Aorta (tissue), 5 donors: ENCODE results near the gene LTBP2. TPM values are rescaled to one million over a fixed set of nuclear protein-coding genes. Genes with fewer than 3 reads are reported as not detected.

Experiments
- ATAC-seq: fragments of 200-7000 bp; cut with Tn5 transposase; one replicate; pipeline ENCODE4 v1.9.1; 2022; ENCODE audit warnings: moderate library complexity; ENCODE audit not compliant: low FRiP score
- DNase-seq, 2 donors: peaks; one replicate each; pipeline ENCODE4 v3.0.0-alpha.2; 2020
- H3K27ac ChIP-seq, 2 donors: one replicate each; pipeline ENCODE4 v1.5.1; 2013; ENCODE audit warnings: low read length in 2 of 2, mild to moderate bottlenecking in 2 of 2, moderate library complexity in 2 of 2, control low read depth in 1 of 2, inconsistent platforms in 1 of 2, low read depth in 1 of 2
- H3K27me3 ChIP-seq, 2 donors: one replicate each; pipeline ENCODE4 v1.6.1; 2013; ENCODE audit warnings: control low read depth in 1 of 2, low read length in 1 of 2, mild to moderate bottlenecking in 1 of 2, moderate library complexity in 1 of 2; ENCODE audit not compliant: insufficient read depth in 2 of 2, control insufficient read depth in 1 of 2
- H3K36me3 ChIP-seq, 2 donors: one replicate each; pipeline ENCODE4 v1.6.1; 2013; ENCODE audit warnings: control low read depth in 1 of 2, low read length in 1 of 2, mild to moderate bottlenecking in 1 of 2; ENCODE audit not compliant: insufficient read depth in 2 of 2, control insufficient read depth in 1 of 2
- H3K4me1 ChIP-seq, 2 donors: one replicate each; pipeline ENCODE4 v1.6.1; 2013; ENCODE audit warnings: low read length in 2 of 2, control low read depth in 1 of 2, mild to moderate bottlenecking in 1 of 2, moderate library complexity in 1 of 2; ENCODE audit not compliant: insufficient read depth in 2 of 2, control insufficient read depth in 1 of 2
- H3K4me3 ChIP-seq, 2 donors: one replicate each; pipeline ENCODE4 v1.5.1; 2013; ENCODE audit warnings: low read length in 2 of 2, control low read depth in 1 of 2, mild to moderate bottlenecking in 1 of 2
- H3K9me3 ChIP-seq: one replicate; pipeline ENCODE4 v1.6.1; 2013; ENCODE audit warnings: mild to moderate bottlenecking, low read length; ENCODE audit not compliant: control insufficient read depth
- WGBS, 2 donors: extraction: QIAGEN DNeasy Blood & Tissue Kit; methylation state at CpG; one replicate each; pipeline ENCODE4 v1.1.7; 2013; 5-methylcytosine and 5-hydroxymethylcytosine counted together
- intact Hi-C, 2 donors: fragments of 100-400 bp; cut with DNase I; formaldehyde crosslinking; loops; one replicate each; pipeline versions ENCODE4 v1.14.2 to v1.15.0; 2022
- polyA plus RNA-seq, 2 donors: library from polyadenylated mRNA; stranded (reverse); fragments of 200-250 nt; gene quantifications; one replicate each; pipeline ENCODE4 v1.2.3, GENCODE V29; 2013
- total RNA-seq, 2 donors: library from RNA; stranded (reverse); fragmentation: NEBNext Ultra II Directional; extraction: Animal tissue kit (Norgen Biotek cat#: 25700); gene quantifications; one replicate each; pipeline ENCODE4 v1.2.1, GENCODE V29; 2021
- donor health status: healthy with polysubstance abuse.
- donor health status: Bipolar disorder and iron deficiency.
- donor health status: DM: no; HTN: no; CAD: no.
- donor health status: DM: no; HTN: no; CAD: no.
- donor health status: DM: yes; HTN: yes; CAD: no.

LTBP2 gene
- total and polyA plus RNA-seq, 4 donors = 40.4 to 363 (median 228) TPM

DNA sequence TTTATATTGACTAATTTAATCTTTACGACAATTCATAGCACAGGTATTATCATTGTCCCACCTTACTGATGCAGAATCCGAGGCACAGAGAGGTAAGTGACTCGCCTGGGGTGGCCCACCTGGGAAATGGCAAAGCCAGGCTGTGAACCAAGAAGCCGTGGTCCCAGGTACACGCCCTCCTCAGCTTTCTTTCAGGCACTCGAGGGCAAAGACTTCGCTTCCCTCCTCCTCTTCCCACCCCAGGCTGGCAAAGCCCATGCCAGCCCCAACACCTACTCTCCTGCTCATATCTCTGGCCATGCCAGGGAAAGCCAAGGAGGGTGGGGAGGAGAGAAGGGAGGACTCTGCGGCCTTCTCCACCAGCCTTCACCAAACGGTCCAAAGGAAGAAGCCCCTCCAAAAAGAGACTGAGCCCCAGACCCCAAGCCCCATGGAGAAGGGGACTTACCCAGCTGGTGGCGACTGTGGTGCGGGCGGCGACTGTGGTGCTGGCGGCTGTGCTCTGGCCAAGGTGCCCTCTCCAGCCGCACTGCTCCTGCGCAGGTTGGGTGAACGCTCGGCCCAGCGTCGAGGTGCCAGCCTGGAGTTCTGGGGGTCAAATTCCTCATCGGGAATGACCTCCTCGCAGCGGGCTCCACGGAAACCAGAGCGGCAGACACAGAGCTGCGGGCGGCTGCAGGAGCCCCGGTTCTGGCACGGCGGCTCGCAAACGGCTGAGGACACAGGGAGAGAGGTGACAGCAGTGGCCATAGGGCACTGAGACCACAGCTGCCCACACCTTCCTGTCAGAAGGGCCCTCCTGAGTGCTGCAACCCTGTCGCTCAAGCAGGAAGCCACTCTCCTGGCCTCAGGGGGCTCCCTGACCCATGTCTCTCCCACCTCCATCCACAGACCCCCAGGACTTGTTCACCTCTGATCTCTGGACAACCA lies 26.4 kb downstream of the LTBP2 start:
- H3K4me3 ChIP-seq = no peak overlapping the region
- intact Hi-C loops = no loop called here
- H3K4me1 ChIP-seq = peaks cover 0 to 4% of the 10 kb centered on the region in 2 donors
- no peaks in the 10 kb centered on the region for H3K9me3 ChIP-seq
- no peaks in the 10 kb centered on the region for H3K36me3 ChIP-seq
- DNase-seq (peak; percentile 49 to 69), ATAC-seq (no peak)
- no peaks in the 10 kb centered on the region for H3K27me3 ChIP-seq
- WGBS, 2 donors = 73 to 75% methylated on average over 29 to 33 of the region's 33 CpGs
- H3K27ac ChIP-seq = peak overlapping the region; percentile 4 to 23

DNA sequence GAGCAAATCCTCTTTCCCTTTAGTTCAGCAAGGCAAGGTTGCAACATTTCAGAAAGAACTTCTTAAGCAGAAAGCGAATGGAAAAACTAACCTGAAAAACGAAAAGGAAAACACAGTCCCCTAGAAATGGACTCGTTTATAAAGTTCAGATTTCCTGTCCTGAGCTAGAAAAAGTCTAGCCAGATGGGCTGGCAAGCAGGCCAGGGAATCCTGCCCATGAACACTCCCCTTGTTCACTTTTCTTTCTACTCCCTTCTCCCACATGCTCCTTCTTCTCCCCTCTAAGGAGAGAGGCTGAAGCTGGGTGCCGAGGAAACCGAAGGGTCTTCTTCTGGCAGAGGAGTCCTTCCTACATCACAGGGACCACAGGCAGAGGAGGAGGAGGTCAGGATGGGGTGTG lies 27.1 kb downstream of the LTBP2 start:
- no peaks in the 10 kb centered on the region for H3K36me3 ChIP-seq
- H3K4me3 ChIP-seq = no peak overlapping the region
- intact Hi-C loops = no loop called here
- no peaks in the 10 kb centered on the region for H3K27me3 ChIP-seq
- H3K4me1 ChIP-seq = peaks cover 0 to 4% of the 10 kb centered on the region in 2 donors
- H3K9me3 ChIP-seq = no peaks in the 10 kb centered on the region
- WGBS, 2 donors = 9 to 17% methylated on average over 5 of the region's 5 CpGs
- DNase-seq (peak; percentile 35 to 46), ATAC-seq (no peak)
- peak overlapping the region; percentile 23 to 81 for H3K27ac ChIP-seq

DNA sequence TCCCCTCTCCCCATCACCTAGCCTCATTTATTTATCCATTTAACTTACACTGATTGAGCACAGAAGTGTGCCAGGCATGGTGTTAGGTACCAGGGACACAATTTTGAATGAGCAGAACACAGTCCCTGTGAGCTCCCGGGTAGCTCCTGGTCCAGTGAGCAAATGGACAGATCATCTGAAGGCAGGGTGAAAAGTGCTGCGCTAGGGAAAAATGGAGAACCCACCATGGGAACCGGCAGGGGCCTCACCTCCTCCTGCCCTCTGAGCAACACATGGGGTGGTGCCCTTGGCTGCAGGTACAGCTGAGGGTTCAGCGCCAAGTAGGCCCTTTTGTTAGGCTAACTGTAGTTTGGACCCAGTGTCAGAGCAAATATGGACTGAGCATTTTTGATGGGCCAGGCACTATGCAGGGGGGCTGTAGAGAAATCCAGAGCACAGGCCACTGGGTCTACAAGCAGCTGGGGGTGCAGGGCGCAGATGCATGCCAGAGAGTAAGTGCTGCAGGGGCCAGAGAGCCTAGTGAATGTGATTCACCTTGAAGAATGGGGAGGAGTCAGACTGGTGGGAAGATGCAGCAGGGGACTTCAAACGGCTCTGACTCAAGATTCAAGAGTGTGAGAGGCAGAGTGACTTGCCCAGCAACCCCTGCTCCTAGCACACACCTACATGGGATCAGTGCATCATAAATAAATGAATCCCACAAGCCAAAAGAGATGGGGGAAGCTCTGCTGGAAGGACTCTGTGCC lies 28.2 kb downstream of the LTBP2 start:
- 47 to 51% methylated on average over 6 of the region's 6 CpGs for WGBS, 2 donors
- intact Hi-C loops = no loop called here
- peak overlapping the region in 1 of 2 donors; percentile 81 for H3K27ac ChIP-seq
- H3K4me1 ChIP-seq = peaks cover 0 to 4% of the 10 kb centered on the region in 2 donors
- no peaks in the 10 kb centered on the region for H3K9me3 ChIP-seq
- DNase-seq (peak; percentile 41 to 42), ATAC-seq (no peak)
- H3K36me3 ChIP-seq = no peaks in the 10 kb centered on the region
- no peaks in the 10 kb centered on the region for H3K27me3 ChIP-seq
- H3K4me3 ChIP-seq = no peak overlapping the region

DNA sequence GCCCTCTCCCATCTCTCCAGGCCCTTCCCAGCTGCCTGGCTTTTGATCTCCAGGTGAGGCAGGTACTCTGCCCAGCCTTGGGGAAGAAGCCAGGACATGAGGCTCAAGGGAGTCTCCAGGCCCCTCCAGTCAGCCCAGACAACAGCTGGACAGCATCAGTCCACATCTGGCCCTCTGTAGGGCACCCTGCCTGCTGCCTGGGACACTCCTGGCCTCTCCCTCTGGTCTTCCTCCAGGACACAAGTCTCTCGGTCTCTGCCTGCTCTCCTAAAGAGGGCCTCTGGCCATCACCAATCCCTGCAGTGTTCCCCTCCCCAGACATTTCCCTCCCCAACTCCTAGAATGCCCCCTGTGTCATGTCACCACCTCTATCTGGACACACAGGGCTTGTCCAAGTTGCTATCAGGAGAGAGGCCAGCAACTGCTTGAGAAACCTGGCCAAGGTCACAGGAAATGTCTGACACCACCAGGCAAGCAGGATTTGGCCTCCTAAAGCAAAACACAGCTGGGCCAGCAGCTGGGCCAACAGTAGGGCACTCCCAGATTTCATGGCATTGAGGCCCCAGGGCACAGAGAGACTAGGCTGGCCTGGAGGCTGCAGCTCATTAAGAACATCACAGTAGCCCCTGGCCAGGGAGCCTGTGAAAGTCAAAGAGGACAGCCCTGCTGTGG lies 29.0 kb downstream of the LTBP2 start:
- intact Hi-C loops = no loop called here
- peak; percentile 77 to 82 for DNase-seq
- 0 to 8% methylated on average over 1 of the region's 1 CpG for WGBS, 2 donors
- Histone ChIP-seq H3K36me3 (no peaks in the 10 kb centered on the region), H3K27me3 (no peaks in the 10 kb centered on the region), H3K27ac (peak overlapping the region; percentile 28 to 70), H3K4me1 (peaks cover 0 to 4% of the 10 kb centered on the region in 2 donors), H3K4me3 (no peak overlapping the region), H3K9me3 (no peaks in the 10 kb centered on the region)
- ATAC-seq = peak; percentile 34

DNA sequence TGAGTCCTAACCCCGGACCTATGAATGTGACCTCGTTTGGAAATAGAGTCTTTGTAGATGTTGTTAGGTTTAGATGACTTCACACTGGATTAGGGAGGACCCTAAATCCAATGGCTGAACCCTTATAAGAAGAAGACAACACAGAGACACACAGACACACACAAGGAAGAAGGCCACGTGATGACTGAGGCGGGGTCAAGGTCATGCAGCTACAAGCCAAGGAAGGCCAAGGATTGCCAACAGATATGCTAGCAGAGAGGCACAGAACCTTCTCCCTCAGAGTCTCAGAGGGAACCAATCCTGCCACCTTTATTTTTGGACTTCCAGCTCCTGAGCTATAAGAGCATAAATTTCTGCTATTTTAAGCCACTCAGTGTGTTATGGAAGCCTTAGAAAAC lies 31.8 kb downstream of the LTBP2 start:
- ATAC-seq (no peak), DNase-seq (peak; percentile 17 to 19)
- Histone ChIP-seq H3K27me3 (no peaks in the 10 kb centered on the region), H3K27ac (peak overlapping the region in 1 of 2 donors; percentile 12), H3K36me3 (no peaks in the 10 kb centered on the region), H3K4me3 (no peak overlapping the region), H3K9me3 (no peaks in the 10 kb centered on the region), H3K4me1 (peaks cover 0 to 4% of the 10 kb centered on the region in 2 donors)
- intact Hi-C loops = no loop called here
- WGBS, 2 donors = 63 to 65% methylated on average over 4 of the region's 4 CpGs

DNA sequence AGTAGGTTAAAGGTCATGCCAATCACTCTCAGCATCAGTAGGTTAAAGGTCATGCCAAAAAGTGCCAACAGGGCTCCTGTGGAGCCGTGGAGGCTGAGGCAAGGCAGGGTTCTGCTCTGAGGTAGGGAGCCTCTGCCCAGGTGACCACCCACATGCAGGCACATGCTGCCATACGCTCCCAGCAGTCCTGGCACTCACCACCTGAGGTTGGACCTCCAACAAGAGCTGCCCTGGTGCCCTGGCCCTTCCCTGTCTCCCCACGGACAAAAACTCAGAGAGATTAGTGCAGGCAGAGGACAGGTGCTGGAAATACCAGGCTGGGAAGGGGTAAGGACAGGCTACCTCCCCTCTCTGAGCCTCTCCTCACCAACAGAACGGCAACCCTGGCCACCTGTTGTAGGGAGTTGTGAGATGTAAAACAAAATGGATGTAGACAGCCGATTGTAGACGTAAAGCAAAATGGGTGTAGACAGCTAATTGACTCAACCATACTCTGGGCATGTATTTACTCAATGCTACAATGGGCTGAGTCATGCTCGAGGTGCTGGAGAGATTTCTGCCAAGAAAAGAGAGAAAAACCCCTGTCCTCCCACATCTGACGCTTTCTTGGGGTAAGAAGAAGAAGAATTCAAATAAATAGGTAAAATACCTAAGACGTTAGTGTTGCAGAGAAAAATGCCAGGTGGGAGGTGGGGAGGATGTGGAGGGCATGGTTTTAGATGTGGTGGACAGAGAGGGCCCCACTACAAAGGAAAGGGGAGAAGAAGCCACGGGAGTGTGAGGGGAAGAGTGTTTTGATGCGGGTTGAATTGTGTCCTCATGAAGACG lies 32.4 kb downstream of the LTBP2 start:
- peak overlapping the region; percentile 2 to 38 for H3K27ac ChIP-seq
- no peak overlapping the region for H3K4me3 ChIP-seq
- ATAC-seq = no peak

DNA sequence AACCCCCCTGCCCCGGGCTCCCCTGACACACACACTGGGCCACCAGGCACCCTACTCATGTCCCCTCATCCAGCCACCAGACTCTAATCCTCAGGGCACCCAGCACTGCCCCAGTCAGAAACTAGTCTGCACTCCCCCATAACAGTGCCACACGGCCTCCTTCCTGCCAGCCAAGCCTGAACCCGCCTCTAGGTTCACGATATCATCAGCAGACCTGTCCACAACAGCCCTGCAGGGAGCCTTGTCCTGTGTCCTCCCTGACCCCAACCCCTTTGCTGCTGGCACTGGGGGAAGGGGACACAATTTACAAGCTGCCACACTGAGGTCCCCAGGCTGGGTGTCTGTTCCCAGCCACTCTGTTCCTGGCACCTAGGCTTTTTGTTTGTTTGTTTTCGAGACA lies 33.6 kb downstream of the LTBP2 start:
- ATAC-seq (no peak), DNase-seq (peak; percentile 40 to 55)
- no peaks in the 10 kb centered on the region for H3K36me3 ChIP-seq
- H3K4me1 ChIP-seq = peaks cover 4 to 6% of the 10 kb centered on the region in 2 donors
- no peaks in the 10 kb centered on the region for H3K9me3 ChIP-seq
- intact Hi-C loops = no loop called here
- H3K27me3 ChIP-seq = no peaks in the 10 kb centered on the region
- peak overlapping the region in 1 of 2 donors; percentile 19 for H3K27ac ChIP-seq
- no peak overlapping the region for H3K4me3 ChIP-seq
- 38 to 46% methylated on average over 5 of the region's 5 CpGs for WGBS, 2 donors

More for the DNA sequence above, 32.4 kb downstream of the LTBP2 start:
- WGBS, 2 donors = 40 to 41% methylated on average over 12 of the region's 12 CpGs
- Histone ChIP-seq H3K4me1 (peaks cover 0 to 4% of the 10 kb centered on the region in 2 donors), H3K36me3 (no peaks in the 10 kb centered on the region), H3K27me3 (no peaks in the 10 kb centered on the region), H3K9me3 (no peaks in the 10 kb centered on the region)
- DNase-seq = peak; percentile 37 to 72
- intact Hi-C loops = no loop called here

DNA sequence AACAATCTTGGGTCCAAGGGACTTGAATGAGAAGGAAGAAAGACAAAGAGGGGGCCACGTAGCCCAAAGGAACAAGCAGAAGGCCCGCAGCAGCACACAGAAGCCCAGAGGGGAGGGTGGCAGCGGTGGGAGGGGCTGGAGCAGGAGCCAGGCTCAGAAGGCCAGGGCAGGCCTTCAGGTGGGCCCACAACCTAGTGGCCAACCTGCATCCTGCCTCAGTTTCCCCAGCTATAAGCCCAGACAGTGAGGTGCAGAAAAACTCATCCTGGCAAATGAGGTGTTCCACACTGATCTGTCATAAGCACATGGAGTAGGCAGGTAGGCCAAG lies 34.1 kb downstream of the LTBP2 start:
- WGBS, 2 donors = 39 to 72% methylated on average over 2 to 3 of the region's 3 CpGs
- no peak overlapping the region for H3K4me3 ChIP-seq
- peaks cover 7 to 9% of the 10 kb centered on the region in 2 donors for H3K4me1 ChIP-seq
- no peaks in the 10 kb centered on the region for H3K27me3 ChIP-seq
- DNase-seq = peak; percentile 29 to 31
- H3K27ac ChIP-seq = peak overlapping the region in 1 of 2 donors; percentile 55
- no peaks in the 10 kb centered on the region for H3K36me3 ChIP-seq
- H3K9me3 ChIP-seq = no peaks in the 10 kb centered on the region
- intact Hi-C loops = no loop called here
- ATAC-seq = no peak
